ENCODE results near the gene ROBO1. TPM values are rescaled to one million over a fixed set of nuclear protein-coding genes. Genes with fewer than 3 reads are reported as not detected.

ROBO1 gene
- total RNA-seq, 1 donor from 2014 or later: 71.7 TPM

GRCh38 chr3:78659386-78659987, 1108.3 kb downstream of the ROBO1 start:
- H3K4me1 ChIP-seq (ENCODE audit: insufficient read depth, low read length): no peaks in the 10 kb centered on the region
- no peaks in the 10 kb centered on the region for H3K79me2 ChIP-seq (ENCODE audit: insufficient read depth, low read length)
- Mint-ChIP-seq H3K4me1 (ENCODE audit: low read depth, unreplicated experiment) (no peaks in the 10 kb centered on the region), H3K27ac (ENCODE audit: unreplicated experiment) (no peak overlapping the region), H3K9me3 (ENCODE audit: unreplicated experiment) (no peaks in the 10 kb centered on the region), H3K36me3 (ENCODE audit: low read depth, unreplicated experiment) (peaks cover 9% of the 10 kb centered on the region), H3K27me3 (ENCODE audit: low read depth, unreplicated experiment) (no peaks in the 10 kb centered on the region), H3K4me3 (ENCODE audit: unreplicated experiment) (no peak overlapping the region)
- no peak overlapping the region for H3K27ac ChIP-seq (ENCODE audit: low read depth, low read length)
- no peak overlapping the region for H3K4me2 ChIP-seq (ENCODE audit: low read length)
- H3K4me3 ChIP-seq (ENCODE audit: insufficient read depth, low read depth, low read length): no peak overlapping the region
- no peak for TF ChIP-seq EZH2 (IDR thresholded peaks at IDR 0.05; ENCODE audit: insufficient read depth, low read length)
- TF ChIP-seq, protein P1, sequence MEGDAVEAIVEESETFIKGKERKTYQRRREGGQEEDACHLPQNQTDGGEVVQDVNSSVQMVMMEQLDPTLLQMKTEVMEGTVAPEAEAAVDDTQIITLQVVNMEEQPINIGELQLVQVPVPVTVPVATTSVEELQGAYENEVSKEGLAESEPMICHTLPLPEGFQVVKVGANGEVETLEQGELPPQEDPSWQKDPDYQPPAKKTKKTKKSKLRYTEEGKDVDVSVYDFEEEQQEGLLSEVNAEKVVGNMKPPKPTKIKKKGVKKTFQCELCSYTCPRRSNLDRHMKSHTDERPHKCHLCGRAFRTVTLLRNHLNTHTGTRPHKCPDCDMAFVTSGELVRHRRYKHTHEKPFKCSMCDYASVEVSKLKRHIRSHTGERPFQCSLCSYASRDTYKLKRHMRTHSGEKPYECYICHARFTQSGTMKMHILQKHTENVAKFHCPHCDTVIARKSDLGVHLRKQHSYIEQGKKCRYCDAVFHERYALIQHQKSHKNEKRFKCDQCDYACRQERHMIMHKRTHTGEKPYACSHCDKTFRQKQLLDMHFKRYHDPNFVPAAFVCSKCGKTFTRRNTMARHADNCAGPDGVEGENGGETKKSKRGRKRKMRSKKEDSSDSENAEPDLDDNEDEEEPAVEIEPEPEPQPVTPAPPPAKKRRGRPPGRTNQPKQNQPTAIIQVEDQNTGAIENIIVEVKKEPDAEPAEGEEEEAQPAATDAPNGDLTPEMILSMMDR (IDR thresholded peaks at IDR 0.05; ENCODE audit: insufficient read depth, low read depth, low read length): peak; percentile 55
- no peaks in the 10 kb centered on the region for H3K27me3 ChIP-seq (ENCODE audit: insufficient read depth, low read length)
- DNase-seq (ENCODE audit: low read depth) (no peak), FAIRE-seq (no peak)
- H2AFZ ChIP-seq (ENCODE audit: low read depth, low read length): no peak overlapping the region
- peaks cover 3% of the 10 kb centered on the region for H3K36me3 ChIP-seq (ENCODE audit: insufficient read depth, low read length)
- H4K20me1 ChIP-seq (ENCODE audit: insufficient read depth, low read length): no peaks in the 10 kb centered on the region
- no peaks in the 10 kb centered on the region for H3K9me3 ChIP-seq (ENCODE audit: insufficient read depth, low read depth, low read length)
- H3K9ac ChIP-seq (ENCODE audit: low read length): no peak overlapping the region

GRCh38 chr3:78647726-78648125, 1120.1 kb downstream of the ROBO1 start:
- H2AFZ ChIP-seq (ENCODE audit: low read depth, low read length): no peak overlapping the region
- H3K9ac ChIP-seq (ENCODE audit: low read length): no peak overlapping the region
- FAIRE-seq: no peak

More at GRCh38 chr3:78647726-78648125, 1120.1 kb downstream of the ROBO1 start:
- Histone ChIP-seq H3K4me1 (ENCODE audit: insufficient read depth, low read length) (no peaks in the 10 kb centered on the region), H3K9me3 (ENCODE audit: insufficient read depth, low read depth, low read length) (no peaks in the 10 kb centered on the region), H3K79me2 (ENCODE audit: insufficient read depth, low read length) (no peaks in the 10 kb centered on the region), H3K27me3 (ENCODE audit: insufficient read depth, low read length) (no peaks in the 10 kb centered on the region), H3K4me2 (ENCODE audit: low read length) (peak overlapping the region; percentile 28), H3K4me3 (ENCODE audit: insufficient read depth, low read depth, low read length) (no peak overlapping the region), H4K20me1 (ENCODE audit: insufficient read depth, low read length) (no peaks in the 10 kb centered on the region), H3K36me3 (ENCODE audit: insufficient read depth, low read length) (no peaks in the 10 kb centered on the region), H3K27ac (ENCODE audit: low read depth, low read length) (no peak overlapping the region)
- Mint-ChIP-seq H3K4me1 (ENCODE audit: low read depth, unreplicated experiment) (peaks cover 9% of the 10 kb centered on the region), H3K27ac (ENCODE audit: unreplicated experiment) (no peak overlapping the region), H3K9me3 (ENCODE audit: unreplicated experiment) (no peaks in the 10 kb centered on the region), H3K4me3 (ENCODE audit: unreplicated experiment) (no peak overlapping the region), H3K27me3 (ENCODE audit: low read depth, unreplicated experiment) (no peaks in the 10 kb centered on the region), H3K36me3 (ENCODE audit: low read depth, unreplicated experiment) (peaks cover 3% of the 10 kb centered on the region)
- no peak for TF ChIP-seq EZH2 (IDR thresholded peaks at IDR 0.05; ENCODE audit: insufficient read depth, low read length)
- TF ChIP-seq, protein P1 (IDR thresholded peaks at IDR 0.05; ENCODE audit: insufficient read depth, low read depth, low read length): no peak
- peak; percentile 62 for DNase-seq (ENCODE audit: low read depth)
